COLO668 (cell line): ENCODE measurements around the gene LTBR.
"Not testable (repeated sequence)": the region's sequence is repeated elsewhere in the genome, so short reads cannot be mapped to it uniquely, and the experiment has no call there.

Experiments used
- DNase-seq: peaks from one replicate; lab custom pipeline; 2025; ENCODE audit not compliant: unreplicated experiment; lab: John Stamatoyannopoulos, UW

LTBR gene

DNA sequence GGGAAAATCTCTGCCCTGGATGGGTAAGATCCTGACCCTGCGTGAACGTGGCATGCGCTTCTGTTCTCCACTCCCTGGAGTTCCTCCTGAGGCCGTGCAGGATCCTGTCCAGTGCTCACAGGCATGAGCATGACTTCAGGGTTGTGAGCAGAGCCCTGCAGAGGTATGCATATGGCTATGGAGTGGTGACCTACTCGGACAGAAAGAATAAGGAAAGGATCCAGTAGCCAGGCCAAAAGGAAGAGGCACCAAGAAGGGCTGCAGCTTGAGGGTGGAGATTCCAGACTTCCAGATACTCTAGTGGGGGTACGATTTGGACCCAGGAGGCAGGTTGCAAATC, 40.0 kb downstream of the LTBR start:
- no peak for DNase-seq

DNA sequence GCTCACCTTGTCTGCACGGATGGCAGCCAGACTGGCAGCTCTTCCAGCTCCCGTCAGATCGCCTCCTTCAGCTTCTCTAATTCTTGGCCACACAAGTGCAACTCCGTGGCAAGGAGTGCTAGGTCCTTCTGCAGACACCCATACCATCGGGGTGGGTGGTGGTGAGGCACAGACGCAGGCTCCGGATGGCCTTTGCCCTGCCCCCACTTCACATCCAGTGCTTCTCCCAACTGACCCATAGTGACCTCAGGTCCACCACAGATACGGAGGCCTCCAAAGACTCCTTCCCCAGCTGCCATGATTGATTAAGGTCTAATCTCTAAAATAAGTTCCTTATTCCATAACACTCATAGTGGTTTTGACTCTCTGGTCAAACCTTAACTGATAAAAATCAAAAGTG, 40.9 kb downstream of the LTBR start:
- DNase-seq, result no peak

DNA sequence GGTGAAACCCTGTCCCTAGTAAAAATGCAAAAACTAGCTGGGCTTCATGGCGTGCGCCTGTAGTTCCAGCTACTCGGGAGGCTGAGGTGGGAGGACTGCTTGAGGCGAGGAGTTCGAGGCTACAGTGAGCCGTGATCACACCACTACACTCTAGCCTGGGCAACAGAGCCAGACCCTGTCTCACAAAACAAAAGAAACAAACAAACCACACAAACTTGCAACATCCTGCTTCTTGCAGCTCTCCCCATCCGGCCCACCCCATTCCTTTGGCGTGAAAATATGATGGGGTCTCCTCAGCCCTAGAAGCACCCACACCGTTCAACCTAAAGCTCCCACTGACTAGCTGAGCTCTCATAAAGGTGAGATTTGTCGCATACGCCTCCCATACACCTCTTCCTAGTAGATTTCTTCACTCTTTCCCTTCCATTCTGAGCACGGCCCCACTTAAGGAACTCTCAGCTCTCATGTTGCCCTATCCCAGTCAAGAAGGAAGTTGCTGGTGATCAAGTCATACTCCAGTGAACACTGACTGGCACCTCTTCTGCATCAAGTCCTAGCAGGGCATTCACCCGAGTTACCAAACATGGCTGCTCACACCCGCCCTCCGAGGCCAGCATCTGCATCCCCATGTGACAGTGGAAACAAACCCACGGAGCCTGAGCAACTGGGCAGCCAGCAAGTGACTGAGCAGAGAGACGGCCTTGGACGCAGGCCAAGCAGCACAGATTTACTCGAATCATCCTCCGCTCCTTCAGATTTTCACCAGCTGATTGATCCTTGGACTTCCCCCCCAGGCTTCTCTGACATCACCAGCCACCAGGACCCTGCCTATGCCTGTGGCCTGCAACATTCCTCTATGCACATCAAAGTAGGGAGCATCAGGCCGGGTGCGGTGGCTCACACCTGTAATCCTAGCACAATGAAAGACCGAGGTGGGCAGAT, 41.9 kb downstream of the LTBR start:
- no peak for DNase-seq

DNA sequence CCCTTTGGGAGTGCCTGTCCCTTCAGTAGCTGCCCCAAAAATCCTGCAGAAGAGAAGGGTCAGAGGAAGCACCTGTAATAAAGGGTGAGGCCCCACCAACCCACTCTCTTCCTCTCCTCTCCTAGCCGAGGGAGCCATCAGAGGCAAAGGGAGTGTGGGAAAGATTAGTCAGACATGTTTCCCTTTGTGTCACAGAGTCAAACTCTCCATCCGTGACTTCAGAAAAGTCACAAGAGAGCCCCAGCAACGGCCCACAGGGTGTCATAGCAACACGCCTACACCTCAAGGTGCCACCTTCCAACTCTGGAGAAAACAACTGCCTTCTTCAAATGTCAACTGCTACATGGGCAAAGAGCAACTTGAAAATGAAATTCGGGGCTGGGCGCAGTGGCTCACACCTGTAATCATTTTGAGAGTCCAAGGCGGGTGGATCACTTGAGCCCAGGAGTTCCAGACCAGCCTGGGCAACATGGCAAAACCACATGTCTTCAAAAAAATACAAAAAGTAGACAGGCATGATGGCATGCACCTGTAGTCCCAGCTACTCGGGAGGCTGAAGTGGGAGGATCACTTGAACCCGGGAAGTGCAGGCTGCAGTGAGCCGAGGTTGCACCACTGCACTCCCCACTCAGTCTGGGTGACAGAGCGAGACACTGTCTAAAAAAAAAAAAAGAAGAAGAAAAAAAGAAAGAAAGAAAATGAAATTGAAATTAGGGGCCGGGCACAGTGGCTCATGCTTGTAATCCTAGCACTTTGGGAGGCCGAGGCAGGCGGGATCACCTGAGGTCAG, 43.1 kb downstream of the LTBR start:
- no peak for DNase-seq

DNA sequence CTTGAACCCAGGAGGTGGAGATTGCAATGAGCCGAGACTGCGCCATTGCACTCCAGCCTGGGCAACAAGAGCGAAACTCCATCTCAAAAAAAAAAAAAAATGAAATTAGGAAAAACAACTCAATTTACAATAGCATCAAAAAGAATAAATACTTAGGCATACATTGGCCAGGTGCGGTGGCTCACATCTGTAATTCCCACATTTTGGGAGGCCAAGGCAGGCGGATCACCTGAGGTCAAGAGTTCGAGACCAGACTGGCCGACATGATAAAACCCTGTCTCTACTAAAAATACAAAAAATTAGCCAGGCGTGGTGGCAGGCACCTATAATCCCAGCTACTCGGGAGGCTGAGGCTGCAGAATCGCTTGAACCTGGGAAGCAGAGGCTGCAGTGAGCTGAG, 43.8 kb downstream of the LTBR start:
- DNase-seq, result not testable (repeated sequence)

DNA sequence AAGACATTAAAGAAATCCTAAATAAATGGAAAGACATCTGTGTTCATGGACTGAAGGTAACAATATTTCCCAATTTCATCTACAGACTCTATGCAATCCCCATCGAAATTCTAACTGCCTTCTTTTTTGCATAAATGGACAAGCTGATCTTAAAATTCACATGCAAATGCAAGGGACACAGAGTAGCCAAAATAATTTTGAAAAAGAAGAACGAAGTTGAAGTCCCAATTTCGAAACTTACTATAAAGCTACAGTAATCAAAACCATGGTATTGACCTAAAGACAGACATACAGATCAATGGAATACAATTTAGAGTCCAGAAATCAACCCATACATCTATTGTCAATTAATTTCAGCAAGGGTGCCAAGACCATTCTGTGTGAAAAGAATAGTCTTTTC, 44.4 kb downstream of the LTBR start:
- no peak for DNase-seq

DNA sequence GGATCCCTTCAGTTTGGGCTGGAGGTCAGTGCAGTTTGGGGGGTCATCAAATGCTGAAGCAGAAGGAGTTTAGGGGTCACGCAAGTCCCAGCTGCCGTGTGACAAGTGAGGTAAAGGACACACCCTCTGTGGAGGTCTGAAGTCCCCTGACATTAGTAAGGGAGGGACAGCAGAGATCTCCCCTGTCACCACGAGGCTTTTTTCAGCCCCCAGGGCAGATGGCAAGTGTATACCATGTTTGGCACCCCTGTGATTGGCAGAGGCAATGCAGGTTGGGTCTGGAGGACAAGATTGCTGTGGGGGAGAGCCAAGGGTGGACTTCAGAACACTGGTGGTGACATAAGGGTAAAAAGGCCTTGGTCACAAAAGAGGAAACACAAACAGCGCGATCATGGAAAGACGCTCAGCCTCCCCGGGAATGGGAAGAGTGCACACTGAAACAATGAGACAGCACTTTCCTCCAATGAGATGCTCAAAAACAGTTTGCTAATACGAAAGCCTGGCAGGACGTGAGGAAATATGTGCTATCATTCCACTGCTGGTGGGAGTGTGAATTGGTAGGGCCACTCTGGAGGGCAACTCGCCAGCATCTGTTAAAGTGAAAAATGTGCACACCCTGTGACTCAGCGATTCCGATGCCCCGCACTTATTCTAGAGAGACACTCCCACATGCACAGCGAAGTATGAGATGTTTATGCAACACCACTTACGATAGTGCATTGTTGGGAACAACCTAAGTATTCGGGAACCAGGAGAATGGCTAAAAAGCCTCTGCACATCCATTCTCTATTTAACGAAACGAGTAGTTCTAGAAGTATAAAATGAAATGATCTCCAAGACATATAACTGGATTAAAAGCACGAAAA, 46.4 kb downstream of the LTBR start:
- no peak for DNase-seq

DNA sequence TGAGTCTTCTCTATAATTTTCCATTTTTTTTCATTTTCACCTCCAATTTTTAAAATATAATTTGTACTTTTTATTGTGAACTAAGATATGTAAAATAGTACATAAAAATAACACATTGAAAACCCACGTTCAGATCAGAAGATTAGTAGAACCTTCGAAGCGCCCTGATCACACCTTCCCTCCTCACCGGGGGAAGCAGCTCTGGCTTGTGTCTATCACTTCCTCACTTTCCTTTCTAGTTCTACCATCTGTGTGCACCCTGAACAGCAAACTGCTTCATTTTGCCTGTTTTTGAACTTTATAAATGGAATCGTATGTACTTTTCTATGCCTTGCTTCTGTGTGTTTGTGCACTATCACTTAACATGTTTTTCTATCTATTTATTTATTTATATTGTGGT, 49.0 kb downstream of the LTBR start:
- no peak for DNase-seq

DNA sequence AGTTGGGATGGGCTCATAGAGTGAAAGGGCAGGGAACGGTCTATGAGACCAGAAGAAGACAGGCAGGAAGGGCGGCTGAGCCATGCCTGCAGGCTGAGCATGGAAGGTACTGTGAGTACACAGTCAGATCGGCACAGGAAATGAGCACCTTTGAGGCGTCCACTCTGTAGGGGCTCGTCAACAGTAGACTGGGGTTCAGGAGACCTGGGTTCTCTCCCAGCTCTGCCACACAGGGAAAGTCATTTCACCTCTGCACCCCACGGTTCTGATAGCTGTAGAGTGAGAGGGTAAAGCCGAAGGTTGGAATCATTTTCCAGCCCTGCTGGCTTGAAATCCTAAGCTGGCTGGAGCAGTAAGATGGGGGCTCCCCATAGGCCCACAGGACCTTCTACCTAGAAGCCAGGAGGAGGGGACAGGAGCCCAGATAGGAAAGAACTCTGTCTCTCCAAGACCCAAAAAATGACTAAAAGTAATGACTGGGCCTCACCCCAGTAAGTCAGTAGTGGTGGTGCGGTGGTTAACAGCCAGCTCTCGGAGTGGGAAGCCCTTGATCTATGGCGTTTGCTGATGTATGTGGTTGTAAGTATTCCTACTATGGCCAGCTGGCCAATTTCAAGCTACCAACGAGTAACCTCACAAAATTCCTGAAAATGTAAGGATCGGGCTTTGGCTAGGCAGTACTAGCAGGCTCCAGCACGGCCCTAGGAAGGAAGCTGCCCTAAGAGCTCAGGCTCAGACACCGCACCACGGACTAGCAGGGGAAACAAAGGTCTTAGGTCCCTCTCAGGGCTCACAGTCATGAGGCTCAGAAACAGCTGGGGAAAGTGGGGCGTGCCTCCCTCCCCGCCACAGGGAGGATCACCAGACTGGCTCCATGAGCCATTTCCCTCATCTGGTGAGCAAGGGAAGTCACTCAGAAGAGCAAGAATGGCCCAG, 50.5 kb downstream of the LTBR start:
- no peak for DNase-seq

DNA sequence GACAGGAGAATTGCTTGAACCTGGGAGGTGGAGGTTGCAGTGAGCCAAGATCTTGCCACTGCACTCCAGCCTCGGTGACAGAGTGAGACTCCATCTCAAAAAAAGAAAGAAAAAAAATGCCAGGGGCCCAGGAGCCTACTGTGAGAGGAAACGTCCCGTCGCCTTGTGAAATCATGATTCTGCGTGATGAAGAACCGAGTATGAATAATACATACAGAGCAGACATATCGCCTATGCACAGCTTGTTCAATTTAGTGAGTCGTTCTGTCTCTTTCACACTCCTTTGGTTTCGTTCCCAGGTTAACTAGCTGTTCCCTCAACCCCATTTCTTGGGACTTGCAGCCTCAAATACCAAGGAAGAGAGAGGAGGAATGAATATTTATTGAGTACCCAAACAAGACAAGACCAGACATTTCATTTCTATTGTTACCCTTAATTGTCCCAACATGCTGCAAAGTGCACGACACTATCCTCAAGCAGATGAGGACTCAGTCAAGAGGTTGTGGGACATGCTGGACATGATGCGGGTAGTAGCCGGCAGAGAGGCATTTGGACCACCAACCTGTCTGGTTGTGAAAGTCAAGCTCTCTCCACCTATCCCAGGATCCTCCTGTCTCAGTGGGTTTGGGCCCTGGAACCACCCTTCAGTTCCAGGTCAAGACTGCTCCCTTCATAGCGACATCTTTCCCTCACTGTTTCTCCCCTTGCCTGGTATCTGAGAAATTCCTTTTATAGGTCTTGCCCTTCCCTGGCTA, 52.2 kb downstream of the LTBR start:
- no peak for DNase-seq

DNA sequence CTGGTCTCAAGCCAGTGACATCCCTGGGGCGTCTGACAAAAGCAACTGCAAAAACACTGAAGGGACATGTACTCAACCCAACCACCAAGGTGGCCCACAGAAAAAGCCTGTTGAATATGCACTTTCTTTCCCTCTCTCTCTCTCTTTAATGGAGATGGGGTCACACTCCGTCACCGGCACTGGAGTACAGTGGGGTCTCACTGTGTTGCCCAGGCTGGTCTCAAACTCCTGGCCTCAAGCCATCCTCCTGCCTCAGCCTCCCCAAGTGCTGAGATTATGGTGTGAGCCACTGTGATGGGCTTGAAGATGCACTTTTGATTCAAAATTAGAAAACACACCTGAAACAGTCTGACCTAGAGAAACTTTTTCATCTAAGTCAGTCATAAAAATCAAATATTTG, 53.6 kb downstream of the LTBR start:
- no peak for DNase-seq

DNA sequence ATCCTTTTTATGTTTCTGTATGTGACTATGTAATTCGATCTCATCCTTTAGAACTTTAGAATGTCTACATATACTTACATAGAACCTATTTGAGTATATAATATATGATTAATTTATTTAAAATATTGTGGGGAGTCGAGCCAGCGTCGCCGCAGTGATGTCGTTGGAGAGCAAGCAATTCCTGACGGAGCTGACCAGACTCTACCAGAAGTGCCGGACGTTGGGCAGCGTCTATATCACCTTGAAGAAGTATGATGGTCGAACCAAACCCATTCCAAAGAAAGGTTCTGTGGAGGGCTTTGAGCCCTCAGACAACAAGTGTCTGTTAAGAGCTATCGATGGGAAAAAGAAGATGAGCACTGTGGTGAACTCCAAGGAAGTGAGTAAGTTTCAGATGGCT, 54.4 kb downstream of the LTBR start:
- DNase-seq, result no peak

DNA sequence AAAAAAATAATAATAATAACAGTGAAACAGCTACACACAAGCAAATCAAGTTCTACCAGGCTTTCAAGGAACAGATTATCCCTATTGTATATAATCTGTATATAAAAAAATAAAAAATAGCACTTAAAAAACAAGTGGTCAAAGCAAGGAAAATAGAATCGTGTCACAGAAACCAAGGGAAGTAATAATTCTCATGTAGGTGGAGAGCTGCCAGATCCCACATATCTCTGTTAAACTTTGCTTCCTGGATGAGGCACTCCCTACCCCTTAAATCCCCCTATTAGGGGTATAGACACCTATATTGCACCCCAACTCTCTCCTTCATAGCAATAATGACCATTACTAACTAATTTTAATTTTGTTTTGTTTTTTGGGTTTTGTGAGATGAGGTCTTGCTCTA, 56.4 kb downstream of the LTBR start:
- DNase-seq, result no peak
